A673 (cell line): Measurements from ENCODE around the gene TMEM255A. TPM values are rescaled to one million over a fixed set of nuclear protein-coding genes. Genes with fewer than 3 reads are reported as not detected.

Experiments
- BruUV-seq: library from RNA; stranded (reverse); fragments of 400-500 nt; replicated peaks from 2 replicates; lab custom pipeline; 2021; lab: Mats Ljungman, UMichigan
- CTCF ChIA-PET: fragments of 300-600 bp; sonication (Branson Sonifier 250); formaldehyde crosslinking; loops from one replicate; lab custom pipeline; 2022; ENCODE audit warnings: antibody characterized with exemption; lab: Charles Lee
- POLR2A ChIA-PET: fragments of 300-600 bp; sonication (Branson Sonifier 250); formaldehyde crosslinking; loops from one replicate; lab custom pipeline; 2022; ENCODE audit warnings: antibody characterized with exemption; ENCODE audit not compliant: low non-redundant PET; lab: Charles Lee
- DNase-seq: peaks from one replicate; pipeline ENCODE4 v3.0.0-alpha.2; 2015; ENCODE audit warnings: low spot score
- H3K27ac ChIP-seq: fragments of 200-600 bp; sonication (generic); 2 replicates; pipeline ENCODE4 v1.5.1; 2016; ENCODE audit warnings: mixed run types, low read depth, mild to moderate bottlenecking, mixed read lengths, antibody characterized with exemption, low read length; ENCODE audit not compliant: poor library complexity, severe bottlenecking
- H3K27me3 ChIP-seq: fragments of 200-600 bp; sonication (generic); replicated peaks from 2 replicates; pipeline ENCODE4 v1.6.1; 2017; ENCODE audit warnings: mixed run types, low read depth, mild to moderate bottlenecking, mixed read lengths, antibody characterized with exemption, low read length; ENCODE audit not compliant: insufficient read depth, poor library complexity
- H3K36me3 ChIP-seq: fragments of 200-600 bp; sonication (generic); 2 replicates; pipeline ENCODE4 v1.6.1; 2016; ENCODE audit warnings: mixed run types, mild to moderate bottlenecking, mixed read lengths, antibody characterized with exemption, low read length; ENCODE audit not compliant: insufficient read depth, poor library complexity, severe bottlenecking
- H3K4me1 ChIP-seq: fragments of 200-600 bp; sonication (generic); 2 replicates; pipeline ENCODE4 v1.6.1; 2017; ENCODE audit warnings: mixed run types, mild to moderate bottlenecking, mixed read lengths, antibody characterized with exemption, low read length; ENCODE audit not compliant: insufficient read depth, poor library complexity, severe bottlenecking
- H3K4me3 ChIP-seq: fragments of 200-600 bp; sonication (generic); 2 replicates; pipeline ENCODE4 v1.5.1; 2016; ENCODE audit warnings: low read depth, mixed run types, mild to moderate bottlenecking, mixed read lengths, low read length; ENCODE audit not compliant: poor library complexity, severe bottlenecking
- H3K9me3 ChIP-seq: fragments of 200-600 bp; sonication (generic); 2 replicates; pipeline ENCODE4 v1.6.1; 2016; ENCODE audit warnings: mixed run types, low read depth, mild to moderate bottlenecking, mixed read lengths, antibody characterized with exemption, low read length; ENCODE audit not compliant: poor library complexity, severe bottlenecking
- EZH2 ChIP-seq: fragments of 200-600 bp; sonication (generic); IDR thresholded peaks from 2 replicates; pipeline ENCODE4 v1.6.1; 2017; ENCODE audit warnings: borderline replicate concordance, low read depth, mild to moderate bottlenecking, mixed read lengths, antibody characterized with exemption, low read length; ENCODE audit not compliant: poor library complexity, severe bottlenecking
- intact Hi-C: fragments of 100-400 bp; cut with micrococcal nuclease; formaldehyde crosslinking; loops from one replicate; pipeline ENCODE4 v1.10.0; 2022; ENCODE audit not compliant: unreplicated experiment
- total RNA-seq: library from RNA; stranded (reverse); gene quantifications from 2 replicates; pipeline ENCODE4 v1.2.3, GENCODE V29; 2021
- TF ChIP-seq, protein P1 (sequence below): fragments of 300-800, 200-600 bp; sonication (generic); conservative IDR thresholded peaks from 2 replicates; pipeline ENCODE4 v1.5.1; 2017; ENCODE audit warnings: low read depth, mild to moderate bottlenecking, antibody characterized with exemption, low read length, moderate library complexity, mixed read lengths

Gene TMEM255A
- total RNA-seq, 1 experiment from 2014 or later = 0.56 TPM

DNA sequence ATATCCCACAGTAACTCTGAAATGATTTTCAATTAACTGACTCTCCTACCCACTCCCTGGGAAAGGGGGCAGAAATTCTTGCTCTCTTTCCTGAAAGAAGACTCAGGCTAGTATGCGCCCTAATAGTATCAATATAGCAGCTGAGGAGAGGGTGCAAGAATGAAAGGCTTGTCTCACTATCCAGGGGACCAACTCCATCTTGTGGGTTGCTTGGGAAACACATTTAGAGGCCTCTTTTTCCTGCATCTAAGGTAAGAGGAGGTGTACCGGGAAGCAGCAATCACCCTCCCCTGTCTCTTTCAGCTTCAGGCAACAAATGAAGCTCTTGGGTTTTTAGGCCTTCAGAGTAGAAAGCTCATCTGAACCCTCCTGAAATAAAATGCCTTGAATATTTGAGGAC, 11.3 kb downstream of the TMEM255A start:
- BruUV-seq = no TSS peak
- intact Hi-C loops = no loop called here
- no peaks in the 10 kb centered on the region for H3K4me1 ChIP-seq
- TF ChIP-seq, protein P1, sequence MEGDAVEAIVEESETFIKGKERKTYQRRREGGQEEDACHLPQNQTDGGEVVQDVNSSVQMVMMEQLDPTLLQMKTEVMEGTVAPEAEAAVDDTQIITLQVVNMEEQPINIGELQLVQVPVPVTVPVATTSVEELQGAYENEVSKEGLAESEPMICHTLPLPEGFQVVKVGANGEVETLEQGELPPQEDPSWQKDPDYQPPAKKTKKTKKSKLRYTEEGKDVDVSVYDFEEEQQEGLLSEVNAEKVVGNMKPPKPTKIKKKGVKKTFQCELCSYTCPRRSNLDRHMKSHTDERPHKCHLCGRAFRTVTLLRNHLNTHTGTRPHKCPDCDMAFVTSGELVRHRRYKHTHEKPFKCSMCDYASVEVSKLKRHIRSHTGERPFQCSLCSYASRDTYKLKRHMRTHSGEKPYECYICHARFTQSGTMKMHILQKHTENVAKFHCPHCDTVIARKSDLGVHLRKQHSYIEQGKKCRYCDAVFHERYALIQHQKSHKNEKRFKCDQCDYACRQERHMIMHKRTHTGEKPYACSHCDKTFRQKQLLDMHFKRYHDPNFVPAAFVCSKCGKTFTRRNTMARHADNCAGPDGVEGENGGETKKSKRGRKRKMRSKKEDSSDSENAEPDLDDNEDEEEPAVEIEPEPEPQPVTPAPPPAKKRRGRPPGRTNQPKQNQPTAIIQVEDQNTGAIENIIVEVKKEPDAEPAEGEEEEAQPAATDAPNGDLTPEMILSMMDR = no peak
- TF ChIP-seq EZH2 = no peak
- ChIA-PET POLR2A (no interaction called here), CTCF (no interaction called here)
- H3K9me3 ChIP-seq = no peaks in the 10 kb centered on the region
- H3K27me3 ChIP-seq = no peaks in the 10 kb centered on the region
- no peak overlapping the region for H3K4me3 ChIP-seq
- DNase-seq = no peak
- H3K36me3 ChIP-seq = no peaks in the 10 kb centered on the region
- H3K27ac ChIP-seq = no peak overlapping the region

GRCh38 chrX:120297923-120298322, 13.3 kb downstream of the TMEM255A start:
- Histone ChIP-seq H3K9me3 (no peaks in the 10 kb centered on the region), H3K36me3 (no peaks in the 10 kb centered on the region), H3K27me3 (no peaks in the 10 kb centered on the region), H3K4me3 (no peak overlapping the region), H3K4me1 (no peaks in the 10 kb centered on the region), H3K27ac (no peak overlapping the region)
- TF ChIP-seq, protein P1 = no peak
- no peak for TF ChIP-seq EZH2
- no peak for DNase-seq
- POLR2A ChIA-PET = no interaction called here
- CTCF ChIA-PET = no interaction called here
- no TSS peak for BruUV-seq
- intact Hi-C loops = no loop called here

DNA sequence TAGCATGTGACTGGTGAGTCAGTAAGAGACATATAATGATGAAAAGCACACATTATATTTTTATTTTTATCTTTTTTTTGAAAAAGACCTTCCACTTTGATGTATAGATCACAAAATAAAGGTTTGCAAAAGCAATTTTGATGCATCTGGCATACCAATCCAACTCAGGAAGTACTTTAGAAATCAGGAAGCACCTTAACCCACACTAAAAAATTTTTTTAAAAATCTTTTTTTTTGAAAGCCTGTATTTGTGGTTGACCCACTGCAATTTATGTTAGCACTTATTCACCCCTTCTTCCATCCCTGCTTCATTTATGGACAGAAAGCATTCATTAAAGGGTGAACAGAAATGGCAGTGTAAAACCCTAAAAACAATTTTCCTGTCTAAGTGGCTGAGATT, 16.6 kb downstream of the TMEM255A start:
- CTCF ChIA-PET = no interaction called here
- intact Hi-C loops = no loop called here
- no peaks in the 10 kb centered on the region for H3K36me3 ChIP-seq
- TF ChIP-seq, protein P1 = no peak
- TF ChIP-seq EZH2 = no peak
- no peaks in the 10 kb centered on the region for H3K27me3 ChIP-seq
- POLR2A ChIA-PET = no interaction called here
- H3K4me1 ChIP-seq = no peaks in the 10 kb centered on the region
- H3K4me3 ChIP-seq = no peak overlapping the region
- no TSS peak for BruUV-seq
- no peak for DNase-seq
- no peaks in the 10 kb centered on the region for H3K9me3 ChIP-seq
- H3K27ac ChIP-seq = no peak overlapping the region
